GM19099 (cell line): ENCODE measurements around the gene COPE.

Experiments used
- POLR2A ChIP-seq: IDR thresholded peaks from 3 replicates; pipeline ENCODE4 v1.6.1; 2011; ENCODE audit warnings: low read depth; ENCODE audit not compliant: insufficient read length; ENCODE audit errors: extremely low read depth

COPE gene

DNA sequence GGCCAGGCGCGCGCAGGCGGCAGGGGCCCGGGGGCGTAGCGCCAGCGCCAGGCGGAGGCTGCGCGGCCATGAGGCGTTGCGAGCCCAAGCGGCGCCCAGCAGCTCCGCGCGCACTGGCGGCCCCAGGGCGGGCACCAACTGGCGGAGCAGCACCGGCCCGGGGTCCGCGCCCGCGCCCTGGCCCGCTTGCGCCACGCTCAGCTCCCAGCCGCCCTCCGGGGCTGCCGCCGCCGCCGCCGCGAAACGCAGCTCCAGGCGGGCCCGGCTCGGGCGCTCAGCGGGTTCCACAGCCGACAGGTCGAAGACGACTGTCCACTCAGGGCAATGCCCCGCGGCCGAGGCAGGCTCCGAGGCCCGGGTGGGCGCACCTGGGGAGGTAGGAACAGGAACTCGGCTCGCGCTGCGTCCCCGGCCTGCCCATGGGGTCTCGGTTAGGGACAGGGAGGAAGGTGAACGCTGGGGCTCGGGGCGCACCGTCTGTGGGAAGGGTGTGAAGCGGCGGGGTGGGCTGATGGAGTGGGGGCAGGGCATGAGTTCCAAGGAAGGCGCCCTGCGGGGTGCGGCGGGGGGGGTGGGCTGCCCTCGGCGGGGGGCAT is 50.1 kb downstream of the COPE start:
- TF ChIP-seq POLR2A, result no peak

DNA sequence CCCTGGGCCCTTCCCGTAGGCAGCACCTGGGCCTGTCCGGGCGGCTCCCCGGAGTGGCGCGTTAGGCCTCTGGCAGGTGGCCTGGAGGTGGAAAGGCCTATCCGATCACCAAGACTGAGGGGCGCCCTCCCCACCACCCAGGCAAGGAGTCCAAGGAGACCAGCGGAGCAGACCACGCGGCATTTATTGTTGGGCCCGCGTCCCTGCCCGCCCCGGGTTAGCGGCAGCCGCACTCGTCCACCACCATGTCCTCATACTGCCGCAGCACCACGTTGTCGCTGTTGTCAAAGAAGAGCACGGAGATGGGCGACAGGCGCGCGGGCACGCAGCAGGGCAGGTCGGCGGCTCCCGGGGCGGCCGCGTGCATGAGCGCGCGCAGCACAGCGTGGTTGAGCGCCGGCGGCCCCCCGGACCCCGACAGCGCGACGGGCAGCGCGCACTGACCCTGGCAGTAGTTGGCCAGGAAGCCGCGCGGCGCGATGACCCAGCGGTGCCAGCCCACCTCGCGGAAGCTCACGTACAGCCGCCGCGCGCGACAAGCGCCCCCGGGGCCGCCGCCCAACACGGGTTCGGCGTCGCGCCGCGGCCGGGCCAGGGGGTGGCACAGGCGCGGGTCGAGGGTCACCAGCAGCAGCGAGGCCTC is 50.7 kb downstream of the COPE start:
- no peak for TF ChIP-seq POLR2A

DNA sequence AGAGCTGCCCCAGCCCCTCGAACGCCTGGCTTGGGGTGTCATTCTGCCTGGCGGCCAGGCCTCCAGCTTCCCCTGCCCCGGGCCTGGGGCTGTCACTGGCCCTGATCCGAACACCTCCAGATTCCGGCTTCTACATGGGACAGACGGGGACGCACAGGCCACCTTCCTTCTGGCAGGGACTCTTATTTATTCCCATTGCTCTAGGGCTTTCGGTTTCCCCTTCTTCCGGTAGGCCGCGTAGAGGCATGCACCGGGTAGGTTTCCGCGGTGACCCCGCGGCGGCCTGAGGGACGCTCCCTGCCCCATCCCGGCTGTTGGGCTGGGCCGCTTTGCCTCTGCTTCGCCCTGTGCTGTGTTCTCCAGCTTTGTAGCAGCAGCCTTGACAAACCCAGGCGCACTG is 51.4 kb downstream of the COPE start:
- TF ChIP-seq POLR2A, result no peak

DNA sequence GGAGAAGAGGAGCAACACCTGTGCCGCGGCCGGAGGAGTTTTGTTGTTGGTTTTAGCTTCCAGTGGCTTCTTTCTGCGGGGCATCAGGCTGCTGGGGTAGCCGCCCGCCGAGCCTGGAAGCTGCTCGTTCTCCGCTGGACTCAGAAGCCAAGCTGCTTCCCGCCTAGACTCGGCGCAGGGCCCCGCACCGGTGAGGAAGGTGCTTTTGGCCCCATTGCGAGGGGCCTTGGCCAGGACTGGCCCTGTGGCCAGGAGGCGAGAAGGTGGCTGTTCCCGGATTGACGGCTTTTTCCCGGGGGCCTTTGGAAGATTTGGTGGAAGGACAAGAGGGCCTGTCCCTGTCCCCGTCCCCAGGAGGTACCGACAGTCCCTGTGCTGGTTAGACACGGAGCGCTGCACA is 52.0 kb downstream of the COPE start:
- no peak for TF ChIP-seq POLR2A

DNA sequence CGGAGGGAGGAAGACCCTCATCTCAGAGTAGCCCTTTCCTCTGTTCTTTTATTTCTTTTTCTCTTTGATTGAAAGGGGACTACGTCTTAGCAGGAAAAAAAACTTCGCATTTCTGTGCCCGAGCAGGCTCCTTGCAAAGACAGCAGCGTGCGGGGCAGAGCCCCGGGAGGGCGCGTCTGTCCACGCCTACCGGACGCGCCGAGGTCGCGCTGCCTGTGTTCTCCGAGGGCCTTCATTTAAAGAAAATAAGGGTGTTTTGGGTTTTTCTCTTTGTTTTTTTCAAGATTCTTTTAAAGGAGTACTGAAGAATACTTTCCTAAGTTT is 52.4 kb downstream of the COPE start:
- no peak for TF ChIP-seq POLR2A

DNA sequence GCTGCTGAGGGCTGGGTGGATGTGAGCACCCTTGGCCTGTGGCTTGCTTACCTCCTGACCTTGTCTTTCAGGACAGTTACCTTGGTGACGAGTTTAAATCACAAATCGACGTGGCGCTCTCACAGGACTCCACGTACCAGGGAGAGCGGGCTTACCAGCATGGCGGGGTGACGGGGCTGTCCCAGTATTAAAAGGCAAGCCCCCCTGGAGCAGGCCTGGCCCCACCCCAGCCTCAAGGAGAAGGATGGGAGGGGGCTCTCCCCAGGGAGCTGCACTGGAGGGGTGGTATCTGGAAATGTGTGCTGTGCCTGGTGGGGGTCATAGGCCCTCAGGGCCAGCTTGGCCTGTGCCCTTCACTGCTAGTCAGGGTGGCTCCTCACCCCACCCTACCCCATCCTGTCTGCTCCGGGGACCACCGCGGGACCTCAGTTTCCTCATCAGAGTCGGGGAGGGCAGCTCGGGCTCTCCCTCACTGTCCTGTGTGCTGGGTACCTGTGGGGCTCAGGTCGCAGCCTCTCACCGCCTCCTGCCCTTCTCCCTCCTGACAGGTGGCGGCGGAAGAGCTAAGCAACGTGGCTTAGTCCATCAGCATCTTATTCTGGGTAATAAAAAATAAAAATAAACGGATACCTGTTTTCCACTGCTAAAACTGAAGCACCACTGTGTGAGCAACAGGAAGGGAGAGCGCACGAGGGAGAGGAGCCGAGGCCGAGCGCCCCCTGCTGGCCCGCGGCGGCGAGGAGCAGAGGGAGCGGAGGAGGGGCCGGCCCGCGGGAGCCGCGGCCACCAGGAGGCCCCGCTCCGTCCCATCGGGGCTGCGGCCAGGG is 53.0 kb downstream of the COPE start:
- TF ChIP-seq POLR2A, result no peak

DNA sequence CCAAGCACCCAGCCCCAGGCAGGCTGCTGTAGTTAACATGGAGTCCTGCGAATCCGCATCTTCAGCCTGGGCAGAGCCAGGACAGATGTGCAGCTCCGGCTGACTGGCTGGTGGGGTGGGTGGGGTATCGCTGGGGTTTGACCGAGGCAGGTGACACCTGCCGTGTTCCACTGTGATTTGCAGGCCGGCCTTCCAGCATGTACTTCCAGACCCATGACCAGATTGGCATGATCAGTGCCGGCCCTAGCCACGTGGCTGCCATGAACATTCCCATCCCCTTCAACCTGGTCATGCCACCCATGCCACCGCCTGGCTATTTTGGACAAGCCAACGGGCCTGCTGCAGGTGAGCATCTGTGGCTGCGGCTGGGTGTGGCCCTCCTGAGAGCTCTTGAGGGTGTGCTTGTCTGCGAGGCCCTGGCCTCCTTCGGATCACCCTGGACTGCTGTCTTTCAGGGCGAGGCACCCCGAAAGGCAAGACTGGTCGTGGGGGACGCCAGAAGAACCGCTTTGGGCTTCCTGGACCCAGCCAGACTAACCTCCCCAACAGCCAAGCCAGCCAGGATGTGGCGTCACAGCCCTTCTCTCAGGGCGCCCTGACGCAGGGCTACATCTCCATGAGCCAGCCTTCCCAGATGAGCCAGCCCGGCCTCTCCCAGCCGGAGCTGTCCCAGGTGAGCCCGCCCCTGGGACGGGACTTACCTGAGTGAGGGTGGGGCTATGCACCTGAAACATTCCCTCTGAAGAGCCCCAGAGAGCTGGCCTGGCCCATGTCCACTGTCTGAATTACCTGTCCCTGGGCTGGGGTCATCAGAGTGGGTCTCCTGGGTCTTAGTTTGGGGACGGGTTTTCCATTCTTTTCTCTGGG is 53.8 kb downstream of the COPE start:
- no peak for TF ChIP-seq POLR2A

DNA sequence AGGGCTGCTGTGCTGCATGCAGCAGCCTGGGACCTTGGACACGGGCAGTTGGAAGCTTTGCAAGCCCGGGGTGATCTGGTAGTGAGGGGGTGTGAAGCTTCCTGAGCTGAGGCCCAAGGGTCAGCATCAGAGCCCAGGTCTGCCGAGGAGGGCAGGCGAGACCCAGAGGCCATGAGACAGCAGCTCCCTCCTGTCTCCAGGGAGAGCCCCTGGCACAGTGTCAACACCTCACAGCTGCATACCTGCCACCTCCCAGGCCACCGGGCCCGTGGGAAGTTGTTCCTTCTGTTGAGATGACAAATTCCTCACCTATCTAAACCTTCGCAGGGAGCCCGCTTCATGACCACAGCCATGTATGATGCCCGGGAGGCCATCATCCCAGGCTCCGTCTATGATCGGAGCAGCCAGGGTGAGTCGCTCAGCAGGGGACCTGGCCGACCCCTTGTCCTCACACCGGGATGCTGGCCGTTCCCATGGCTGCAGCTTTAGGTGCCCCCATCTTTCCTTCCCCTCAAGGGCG is 55.3 kb downstream of the COPE start:
- TF ChIP-seq POLR2A, result no peak

DNA sequence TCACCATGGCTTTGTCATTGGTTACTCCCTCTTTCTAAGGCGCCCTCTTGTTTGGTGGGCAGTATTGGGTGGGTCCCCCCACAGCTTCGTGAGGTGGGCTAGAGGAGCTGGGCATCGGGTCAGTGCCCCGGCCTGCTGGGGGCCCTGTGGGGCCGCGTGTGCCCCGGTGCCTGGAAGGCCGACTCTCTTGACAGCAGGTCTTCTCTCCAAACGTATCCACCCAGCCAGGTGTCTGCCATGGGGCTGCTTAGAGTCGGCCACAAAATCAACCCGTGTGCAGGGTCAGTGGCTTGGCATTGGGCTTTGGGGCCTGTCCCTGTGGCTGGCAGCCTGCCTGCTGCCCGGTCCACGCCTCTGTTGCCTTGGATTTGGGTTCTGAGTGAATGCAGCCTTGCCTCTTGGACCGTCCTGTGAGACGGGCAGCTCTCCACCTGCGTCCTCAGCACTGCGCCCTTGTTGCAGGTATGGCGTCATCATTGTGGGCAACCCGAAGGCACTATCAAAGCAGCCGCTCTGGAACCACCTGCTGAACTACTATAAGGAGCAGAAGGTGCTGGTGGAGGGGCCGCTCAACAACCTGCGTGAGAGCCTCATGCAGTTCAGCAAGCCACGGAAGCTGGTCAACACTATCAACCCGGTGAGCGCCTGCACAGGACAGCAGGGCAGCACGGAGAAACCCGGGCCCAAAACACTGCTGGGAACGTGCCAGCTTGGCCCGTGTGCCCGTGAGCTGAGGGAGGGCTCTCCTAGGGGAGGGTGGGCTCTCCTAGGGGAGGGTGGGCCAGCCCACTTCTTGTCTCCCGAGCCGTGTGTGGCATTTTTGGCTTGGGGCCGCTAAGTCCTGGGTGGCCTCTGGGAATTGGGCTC is 56.0 kb downstream of the COPE start:
- no peak for TF ChIP-seq POLR2A

DNA sequence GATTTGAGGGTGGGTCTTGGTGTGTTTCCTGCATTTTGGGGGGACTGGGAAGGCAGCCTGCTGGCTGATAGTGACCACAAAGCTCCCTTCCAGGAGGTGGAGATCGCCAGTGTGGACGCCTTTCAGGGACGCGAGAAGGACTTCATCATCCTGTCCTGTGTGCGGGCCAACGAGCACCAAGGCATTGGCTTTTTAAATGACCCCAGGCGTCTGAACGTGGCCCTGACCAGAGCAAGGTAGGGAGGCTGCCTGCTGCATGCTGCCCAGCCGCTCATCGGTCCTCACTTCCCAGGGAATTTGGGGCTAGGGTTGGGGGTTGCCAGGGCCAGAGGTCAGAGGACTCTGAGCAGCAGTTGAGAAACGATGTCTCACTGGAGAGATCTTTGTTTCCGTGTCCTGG is 57.3 kb downstream of the COPE start:
- TF ChIP-seq POLR2A, result no peak

DNA sequence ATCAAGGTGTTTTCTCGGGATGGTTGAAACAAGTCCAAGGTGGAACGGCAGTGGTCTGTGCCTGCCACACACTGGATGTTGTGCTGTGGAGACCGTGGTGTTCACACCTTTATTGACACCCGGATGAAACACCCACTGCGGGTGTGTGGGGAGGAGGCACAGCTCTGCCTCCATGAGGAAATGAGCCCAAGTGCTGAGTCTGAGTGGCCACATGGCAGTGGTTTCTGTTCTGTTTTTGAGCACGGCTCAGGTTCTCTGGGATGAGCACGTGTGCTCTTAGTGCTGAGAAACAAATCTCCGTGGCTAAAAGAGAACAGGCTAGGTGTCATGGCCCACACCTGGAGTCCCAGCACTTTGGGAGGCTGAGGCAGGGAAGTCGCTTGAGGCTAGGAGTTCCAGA is 58.0 kb downstream of the COPE start:
- TF ChIP-seq POLR2A, result no peak

DNA sequence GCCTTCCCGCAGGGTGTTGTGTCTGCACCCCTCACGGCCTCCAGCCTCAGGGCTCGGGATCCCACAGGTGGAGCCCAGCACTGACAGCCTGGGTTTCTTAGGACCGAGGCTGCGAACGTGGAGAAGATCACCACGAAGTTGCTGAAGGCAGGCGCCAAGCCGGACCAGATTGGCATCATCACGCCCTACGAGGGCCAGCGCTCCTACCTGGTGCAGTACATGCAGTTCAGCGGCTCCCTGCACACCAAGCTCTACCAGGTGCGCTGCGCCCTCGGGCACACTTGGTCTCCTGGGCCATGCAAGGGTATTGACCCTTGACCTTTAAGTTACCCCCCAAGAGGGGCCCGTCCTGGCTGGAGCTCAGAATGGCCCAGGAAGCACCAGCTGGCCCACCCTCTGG is 58.5 kb downstream of the COPE start:
- no peak for TF ChIP-seq POLR2A

DNA sequence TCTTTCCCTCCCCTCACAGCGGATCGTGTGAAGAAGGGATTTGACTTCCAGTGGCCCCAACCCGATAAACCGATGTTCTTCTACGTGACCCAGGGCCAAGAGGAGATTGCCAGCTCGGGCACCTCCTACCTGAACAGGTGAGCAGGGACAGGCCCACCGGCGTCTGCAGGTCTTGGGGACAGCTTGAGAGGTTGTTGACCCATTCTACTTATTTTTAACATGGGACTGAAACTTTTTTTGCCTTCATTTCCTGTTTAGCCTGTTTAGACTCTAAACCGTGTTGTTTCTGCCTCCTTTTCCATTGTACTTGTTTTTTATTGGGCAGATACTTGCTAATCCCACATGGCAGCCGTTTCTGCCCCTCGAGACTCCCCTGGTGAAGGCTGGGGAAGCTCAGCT is 58.9 kb downstream of the COPE start:
- TF ChIP-seq POLR2A, result no peak

DNA sequence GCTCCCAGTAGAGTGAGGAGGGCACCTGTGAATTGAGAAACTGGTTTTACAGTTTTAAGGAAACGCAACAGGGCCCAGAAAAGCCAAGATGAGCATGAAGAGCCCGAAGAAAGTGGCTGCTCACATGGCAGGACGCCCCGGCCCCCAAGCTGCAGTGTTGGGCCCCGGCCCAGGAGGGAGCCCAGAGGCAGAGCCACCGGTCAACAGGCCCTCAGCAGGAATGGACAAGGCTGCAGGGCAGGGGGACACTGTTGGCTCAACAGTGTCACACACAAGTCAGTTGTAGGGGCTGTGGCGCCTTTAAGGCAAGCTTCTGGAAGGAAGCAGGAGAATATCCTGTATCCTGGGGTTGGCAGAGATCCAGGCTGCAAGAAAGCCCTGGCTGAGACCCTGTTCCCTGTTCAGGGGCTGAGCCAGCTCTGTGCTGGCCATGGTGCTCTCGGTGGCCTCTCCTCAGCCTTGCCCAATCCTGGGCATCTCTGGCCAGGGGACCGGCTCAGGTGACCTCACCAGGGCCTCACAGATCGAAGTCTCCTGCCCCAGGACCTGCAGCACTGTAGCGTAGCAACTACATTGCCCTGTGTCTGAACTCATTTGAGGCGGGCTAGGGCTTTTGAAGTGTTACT is 59.4 kb downstream of the COPE start:
- TF ChIP-seq POLR2A, result no peak
